ENCODE results near the gene MYCBPAP. TPM values are rescaled to one million over a fixed set of nuclear protein-coding genes. Genes with fewer than 3 reads are reported as not detected.

Gene MYCBPAP
- total and polyA plus RNA-seq, 12 donors: 0.17 to 1.6 (median 0.59) TPM

DNA sequence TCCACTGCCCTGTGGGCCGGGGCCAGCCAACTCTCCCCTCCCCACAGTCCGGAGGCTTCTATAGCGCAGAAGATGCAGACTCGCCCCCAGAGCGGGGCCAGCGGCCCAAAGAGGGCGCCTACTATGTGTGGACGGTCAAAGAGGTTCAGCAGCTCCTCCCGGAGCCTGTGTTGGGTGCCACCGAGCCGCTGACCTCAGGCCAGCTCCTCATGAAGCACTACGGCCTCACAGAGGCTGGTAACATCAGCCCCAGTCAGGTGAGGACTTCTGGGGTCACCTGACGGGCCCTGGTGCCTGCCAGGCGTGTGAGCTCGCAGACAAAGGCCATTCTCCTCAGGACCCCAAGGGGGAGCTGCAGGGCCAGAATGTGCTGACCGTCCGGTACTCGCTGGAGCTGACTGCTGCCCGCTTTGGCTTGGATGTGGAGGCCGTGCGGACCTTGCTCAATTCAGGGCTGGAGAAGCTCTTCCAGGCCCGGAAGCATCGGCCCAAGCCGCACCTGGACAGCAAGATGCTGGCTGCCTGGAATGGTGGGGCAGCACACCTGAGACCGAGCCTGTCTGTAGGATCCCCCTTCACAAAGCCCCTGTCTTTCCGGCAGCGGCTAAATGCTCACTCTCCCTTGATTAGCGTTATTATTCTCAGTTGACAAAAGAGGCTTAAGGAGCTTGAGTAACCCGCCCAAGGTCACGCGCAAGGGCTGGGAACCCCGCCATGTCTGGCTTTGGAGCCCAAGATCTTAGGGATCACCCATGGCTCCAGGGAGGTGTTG is 42.6 kb downstream of the MYCBPAP start:
- Histone ChIP-seq H3K27ac (peak overlapping the region in 1 of 10 donors; percentile 34), H3K4me1 (peaks cover 0 to 24% (median 12%) of the 10 kb centered on the region in 9 donors), H3K9me3 (no peaks in the 10 kb centered on the region), H3K27me3 (no peaks in the 10 kb centered on the region), H3K4me3 (no peak overlapping the region), H3K36me3 (peaks cover 0 to 50% (median 0%) of the 10 kb centered on the region in 9 donors)
- intact Hi-C loops (cut with DNase I): loop anchor here (1.0 to 5.0 kb wide), 12 partner anchors 61 to 292 kb away; no protein-coding TSS in a partner anchor
- DNase-seq: peak; percentile 80 to 84
- 49 to 54% methylated on average over 32 of the region's 32 CpGs for WGBS, 2 donors
- peak; percentile 53 to 83 (median 74) for ATAC-seq
- peak; percentile 67 to 94 (median 88) for TF ChIP-seq CTCF (IDR thresholded peaks at IDR 0.05)

GRCh38 chr17:50551433-50551815 is 43.2 kb downstream of the MYCBPAP start:
- DNase-seq (no peak), ATAC-seq (no peak)
- intact Hi-C loops (cut with DNase I): loop anchor here (1.0 to 5.0 kb wide), 12 partner anchors 61 to 291 kb away; no protein-coding TSS in a partner anchor
- TF ChIP-seq CTCF (IDR thresholded peaks at IDR 0.05): no peak
- 96 to 97% methylated on average over 8 of the region's 8 CpGs for WGBS, 2 donors
- H3K9me3 ChIP-seq: no peaks in the 10 kb centered on the region
- H3K4me3 ChIP-seq: no peak overlapping the region
- H3K36me3 ChIP-seq: peaks cover 0 to 55% (median 0%) of the 10 kb centered on the region in 9 donors
- H3K4me1 ChIP-seq: peaks cover 0 to 22% (median 11%) of the 10 kb centered on the region in 9 donors
- peaks cover 0 to 2% (median 0%) of the 10 kb centered on the region in 7 donors for H3K27me3 ChIP-seq
- H3K27ac ChIP-seq: no peak overlapping the region

- no peak for TF ChIP-seq CTCF (IDR thresholded peaks at IDR 0.05)
- peaks cover 0 to 6% (median 0%) of the 10 kb centered on the region in 7 donors for H3K27me3 ChIP-seq
- H3K27ac ChIP-seq: no peak overlapping the region
- DNase-seq (no peak), ATAC-seq (no peak)
- peaks cover 0 to 22% (median 7%) of the 10 kb centered on the region in 9 donors for H3K4me1 ChIP-seq
- peaks cover 0 to 55% (median 0%) of the 10 kb centered on the region in 9 donors for H3K36me3 ChIP-seq
- no peaks in the 10 kb centered on the region for H3K9me3 ChIP-seq
- WGBS, 2 donors: 94 to 97% methylated on average over 12 of the region's 12 CpGs
- intact Hi-C loops (cut with DNase I): loop anchor here (1.0 to 5.0 kb wide), 12 partner anchors 60 to 291 kb away; no protein-coding TSS in a partner anchor
- H3K4me3 ChIP-seq: no peak overlapping the region
These were observed 43.6 kb downstream of the MYCBPAP start for GRCh38 chr17:50551884-50552283.

DNA sequence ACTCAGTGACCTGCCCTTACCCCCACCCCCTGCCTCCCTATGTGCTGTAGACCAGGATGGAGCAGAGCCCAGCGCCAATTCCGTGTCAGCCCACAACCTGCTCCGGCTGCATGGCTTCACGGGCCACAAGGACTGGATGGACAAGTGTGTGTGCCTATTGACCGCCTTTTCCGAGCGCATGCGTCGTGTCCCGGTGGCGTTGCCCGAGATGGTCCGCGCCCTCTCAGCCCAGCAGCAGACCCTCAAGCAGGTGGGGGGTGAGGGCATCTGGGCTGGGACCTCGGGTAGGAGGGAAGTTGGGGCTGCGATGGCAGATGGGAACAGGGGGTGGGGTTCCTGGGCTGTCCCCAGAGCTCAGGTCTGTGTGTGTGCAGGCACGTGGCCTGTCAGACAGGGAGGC is 46.0 kb downstream of the MYCBPAP start:
- H3K4me3 ChIP-seq: no peak overlapping the region
- 95% methylated on average over 17 of the region's 17 CpGs for WGBS, 2 donors
- H3K4me1 ChIP-seq: peaks cover 0 to 22% (median 6%) of the 10 kb centered on the region in 9 donors
- H3K9me3 ChIP-seq: no peaks in the 10 kb centered on the region
- intact Hi-C loops (cut with DNase I): loop anchor here in 6 of 10 donors (5.0 kb wide), 6 partner anchors 58 to 143 kb away; no protein-coding TSS in a partner anchor
- H3K27ac ChIP-seq: no peak overlapping the region
- peaks cover 4 to 30% (median 11%) of the 10 kb centered on the region in 7 donors for H3K27me3 ChIP-seq
- peaks cover 0 to 48% (median 0%) of the 10 kb centered on the region in 9 donors for H3K36me3 ChIP-seq
- no peak for DNase-seq
- no peak for TF ChIP-seq CTCF (IDR thresholded peaks at IDR 0.05)
- ATAC-seq: no peak
